NCI-H128 (cell line): ENCODE measurements around the gene SIK2.
"Not testable (repeated sequence)": the region's sequence is repeated elsewhere in the genome, so short reads cannot be mapped to it uniquely, and the experiment has no call there.

ENCODE experiments used
- DNase-seq: peaks from one replicate; lab custom pipeline; 2025; ENCODE audit not compliant: unreplicated experiment; lab: John Stamatoyannopoulos, UW

SIK2 gene

DNA sequence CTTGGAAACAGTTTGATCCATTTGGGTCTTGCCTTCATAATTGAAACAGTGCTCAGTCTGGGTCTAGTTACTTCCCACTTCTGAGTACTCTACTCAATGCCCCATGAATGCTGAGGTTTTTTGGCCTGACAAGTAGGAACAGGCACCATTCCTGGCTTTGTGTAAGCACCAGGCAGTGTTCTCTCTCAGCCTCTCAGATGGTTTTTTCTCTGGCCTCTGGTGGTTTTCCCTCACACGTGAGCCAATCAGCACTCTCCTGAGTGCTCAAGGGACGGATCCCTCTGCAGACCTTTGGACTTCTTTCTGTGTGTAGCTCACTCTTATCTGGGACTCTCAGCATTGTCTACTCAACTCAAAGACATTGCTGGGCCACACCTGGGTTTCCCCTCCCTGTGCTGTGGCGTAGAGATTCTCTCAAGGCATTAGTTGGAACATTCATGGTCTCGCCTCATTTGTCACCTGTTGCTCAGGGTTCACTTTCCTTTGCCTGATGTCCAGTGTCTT is 21.3 kb downstream of the SIK2 start:
- no peak for DNase-seq

DNA sequence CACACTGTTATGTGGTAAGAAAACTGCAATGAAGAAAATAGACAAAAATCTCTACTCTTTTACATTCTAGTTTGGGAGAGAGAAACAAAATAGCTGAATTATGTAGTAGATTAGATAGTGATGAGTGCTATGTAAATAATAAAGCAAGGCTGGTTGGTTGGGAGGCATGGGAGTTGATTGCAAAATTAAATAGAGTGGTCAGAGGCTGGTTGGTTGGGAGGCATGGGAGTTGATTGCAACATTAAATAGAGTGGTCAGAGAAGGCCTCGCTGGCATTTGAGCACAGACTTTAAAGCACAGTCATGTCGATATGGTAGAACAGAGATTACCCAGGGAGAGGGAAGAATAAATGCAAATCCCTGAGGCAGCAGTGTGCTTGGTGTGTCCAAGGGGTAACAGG is 22.4 kb downstream of the SIK2 start:
- DNase-seq = no peak

GRCh38 chr11:111627591-111627990 is 25.3 kb downstream of the SIK2 start:
- DNase-seq = no peak

GRCh38 chr11:111629499-111629898 is 27.2 kb downstream of the SIK2 start:
- DNase-seq = no peak

DNA sequence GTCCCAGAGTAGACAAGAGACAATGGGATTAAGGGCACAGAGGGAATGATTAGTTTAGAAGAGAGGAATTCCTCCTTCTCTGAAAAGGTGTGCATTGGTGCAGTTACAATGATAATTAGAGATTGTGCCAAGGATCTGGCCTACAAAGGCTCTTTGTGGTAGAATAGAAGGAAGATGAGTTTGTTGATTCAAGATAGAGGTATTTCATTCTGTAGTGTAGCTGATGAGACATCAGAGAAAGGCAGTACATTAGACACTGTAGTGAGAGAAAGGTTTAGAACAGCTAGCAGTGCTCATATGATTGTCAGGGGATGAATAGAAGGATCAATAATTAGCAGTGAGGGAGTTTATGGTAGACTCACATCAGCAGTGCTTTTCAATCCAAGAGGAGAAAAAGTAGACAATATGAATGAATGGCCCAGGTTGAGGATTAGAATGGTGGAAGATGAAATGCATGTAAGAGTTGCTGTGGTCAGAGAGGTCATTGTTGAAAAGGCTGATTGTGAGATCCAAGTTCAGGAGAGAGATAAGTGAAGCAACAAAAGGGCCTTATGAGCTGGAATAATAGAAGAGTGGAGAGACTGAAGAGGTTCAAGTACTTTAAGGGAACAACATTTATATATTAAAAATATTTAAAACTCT is 28.9 kb downstream of the SIK2 start:
- DNase-seq = no peak

- DNase-seq = no peak
Measured at GRCh38 chr11:111631666-111632039, 29.4 kb downstream of the SIK2 start.

DNA sequence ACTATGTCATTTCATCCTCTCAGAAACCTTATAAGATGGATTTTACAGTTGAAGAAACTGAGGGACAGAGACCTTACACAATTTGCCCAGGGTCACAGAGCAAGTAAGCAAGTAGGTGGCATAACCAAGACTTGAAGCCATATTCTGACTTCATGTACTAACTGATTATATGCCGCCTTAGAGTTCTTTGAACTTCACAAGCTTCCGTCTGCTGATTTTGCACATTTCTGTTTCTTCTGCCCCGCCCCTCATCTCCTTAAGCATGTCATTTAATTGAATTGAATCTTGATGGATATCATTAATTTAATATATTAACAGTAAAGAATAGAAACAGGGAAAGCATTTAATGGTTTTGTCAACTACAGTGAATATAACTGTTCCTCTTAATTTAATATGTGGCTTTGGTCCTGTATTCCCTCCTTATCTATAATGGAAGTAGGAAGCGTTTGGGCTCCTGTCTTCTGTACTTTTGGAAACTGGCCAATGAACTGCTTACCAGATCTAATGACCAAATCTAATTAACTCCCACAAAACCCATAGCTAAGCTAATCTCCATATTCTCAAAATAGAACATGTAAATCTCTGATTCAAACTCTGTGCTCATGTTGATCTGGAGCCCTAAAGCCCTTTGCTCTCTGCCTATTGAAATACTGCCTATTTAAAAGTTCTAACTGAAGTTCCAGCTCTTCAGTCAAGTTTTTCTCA is 30.4 kb downstream of the SIK2 start:
- DNase-seq = no peak

- no peak for DNase-seq
Measured at GRCh38 chr11:111633248-111633647, 31.0 kb downstream of the SIK2 start.

GRCh38 chr11:111633756-111634362 is 31.6 kb downstream of the SIK2 start:
- DNase-seq = no peak

- DNase-seq = no peak
Measured at GRCh38 chr11:111634981-111635705, 32.9 kb downstream of the SIK2 start.

DNA sequence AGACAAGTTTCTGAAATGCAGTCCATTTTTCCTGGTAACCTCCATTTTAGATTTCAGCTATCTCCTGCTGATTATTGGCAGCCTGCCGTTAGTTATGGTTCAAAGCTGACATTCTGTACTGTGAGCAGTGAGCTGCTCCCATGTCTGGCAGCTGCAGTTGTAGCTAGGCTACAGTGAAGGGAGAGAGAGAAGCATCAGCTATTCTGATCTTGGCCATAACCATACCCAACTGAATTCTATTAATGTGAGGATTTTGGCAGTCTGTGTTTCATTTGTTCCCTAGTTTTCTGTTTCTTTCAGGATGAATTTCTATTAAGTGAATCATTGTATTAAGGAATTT is 33.4 kb downstream of the SIK2 start:
- peak; percentile 16 for DNase-seq

DNA sequence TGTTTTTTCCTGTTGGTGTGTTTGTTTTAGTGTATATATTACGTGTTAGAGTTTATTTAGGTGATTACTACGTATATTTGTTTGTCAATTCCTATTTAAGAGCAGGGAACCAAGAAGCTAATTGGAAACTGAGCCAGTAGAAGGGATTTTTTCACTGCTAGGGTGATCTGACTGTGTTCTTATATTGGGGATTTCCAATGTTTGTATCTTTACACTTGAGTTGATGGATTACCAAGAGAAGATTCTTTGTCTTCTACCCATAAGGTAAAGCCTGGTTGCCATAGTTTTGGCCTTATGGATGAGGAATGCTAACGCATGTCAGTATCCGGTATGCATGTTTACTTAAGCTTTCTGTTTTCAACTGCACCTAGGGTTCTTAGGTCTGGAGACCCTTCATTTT is 35.6 kb downstream of the SIK2 start:
- no peak for DNase-seq

GRCh38 chr11:111639226-111639925 is 37.1 kb downstream of the SIK2 start:
- no peak for DNase-seq

DNA sequence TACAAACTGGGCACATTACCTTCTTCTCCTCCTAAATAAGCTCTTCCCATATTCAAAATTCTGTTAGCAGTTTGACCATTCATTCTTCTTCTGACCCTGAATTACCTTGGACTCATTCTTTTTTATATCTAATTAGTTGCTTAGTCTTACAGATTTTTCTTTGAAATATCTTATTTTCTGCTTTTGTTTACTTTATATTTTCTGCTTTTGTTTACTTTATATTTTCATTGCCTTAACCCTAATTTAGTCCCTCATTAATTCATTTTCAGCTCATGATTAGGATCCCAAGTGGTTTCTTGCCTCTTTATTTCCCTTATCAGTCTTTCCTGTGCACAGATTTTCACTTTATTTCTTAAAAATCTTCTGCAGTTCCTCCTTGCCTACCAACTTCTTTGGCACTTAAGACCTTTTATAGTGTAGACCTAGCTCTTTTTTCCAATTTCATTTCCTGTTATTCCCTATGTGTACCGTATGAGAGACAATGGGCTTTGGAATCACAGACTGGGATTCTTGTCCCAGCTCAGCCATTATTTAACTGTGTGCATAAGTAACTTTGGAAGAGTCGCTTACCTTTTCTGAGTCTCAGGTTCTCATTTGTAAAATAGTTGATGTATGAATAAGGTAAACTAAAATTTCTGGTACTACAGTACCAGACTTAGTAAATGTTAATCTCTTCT is 39.2 kb downstream of the SIK2 start:
- no peak for DNase-seq

GRCh38 chr11:111642542-111642941 is 40.3 kb downstream of the SIK2 start:
- DNase-seq = no peak

DNA sequence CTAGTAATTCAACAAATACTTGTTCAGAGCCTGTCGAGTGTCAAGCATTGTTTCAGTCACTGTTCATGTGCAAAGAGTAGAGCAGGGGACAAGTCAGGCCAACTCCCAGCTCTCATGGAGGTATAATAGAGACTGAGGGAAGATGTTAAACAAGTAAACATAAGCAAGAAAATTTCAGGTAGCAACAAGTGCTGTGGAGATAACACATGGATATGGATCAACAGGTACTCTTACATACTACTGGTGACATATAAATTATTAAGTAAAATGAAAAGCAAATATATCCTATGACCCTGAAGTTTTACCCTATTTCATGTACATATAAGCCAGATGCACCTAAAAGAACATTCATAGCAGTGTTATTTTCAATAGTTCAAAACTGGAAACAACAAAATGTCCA is 42.7 kb downstream of the SIK2 start:
- no peak for DNase-seq

DNA sequence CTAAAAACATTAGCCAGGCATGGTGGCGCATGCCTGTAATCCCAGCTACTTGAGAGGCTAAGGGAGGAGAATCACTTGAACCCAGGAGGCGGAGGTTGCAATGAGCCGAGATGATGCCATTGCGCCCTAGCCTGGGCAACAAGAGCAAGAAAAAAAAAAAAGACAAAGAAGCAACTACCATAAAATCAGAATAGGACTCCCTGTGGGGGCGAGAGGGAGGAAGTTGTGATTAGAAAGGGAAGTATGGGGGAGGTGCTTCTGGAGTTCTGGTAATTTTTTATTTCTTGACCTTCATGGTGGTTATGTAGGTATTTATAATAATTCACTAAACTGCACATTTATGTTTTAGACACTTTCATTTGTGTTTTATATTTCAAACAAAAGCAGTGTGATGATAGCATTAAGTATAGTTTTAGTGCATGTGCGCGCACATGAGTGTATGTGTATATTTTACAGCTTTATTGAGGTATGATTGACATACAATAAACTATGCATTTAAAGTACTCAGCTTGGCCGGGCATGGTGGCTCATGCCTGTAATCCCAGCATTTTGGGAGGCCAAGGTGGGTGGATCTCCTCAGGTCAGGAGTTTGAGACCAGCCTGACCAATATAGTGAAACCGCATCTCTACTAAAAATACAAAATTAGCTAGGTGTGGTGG is 43.5 kb downstream of the SIK2 start:
- DNase-seq = no peak

DNA sequence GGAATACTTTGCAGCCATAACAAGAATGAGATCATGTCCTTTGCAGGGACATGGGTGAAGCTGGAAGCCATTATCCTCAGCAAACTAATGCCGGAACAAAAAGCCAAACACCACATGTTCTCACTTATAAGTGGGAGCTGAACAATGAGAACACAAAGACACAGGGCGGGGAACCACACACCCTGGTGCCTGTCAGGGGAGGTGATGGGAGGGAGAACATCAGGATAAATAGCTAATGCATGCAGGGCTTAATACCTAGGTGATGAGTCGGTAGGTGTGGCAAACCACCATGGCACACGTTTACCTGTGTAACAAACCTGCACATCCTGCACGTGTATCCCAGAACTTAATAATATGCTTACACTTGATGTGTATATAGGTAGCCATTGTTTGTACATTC is 49.1 kb downstream of the SIK2 start:
- not testable (repeated sequence) for DNase-seq

DNA sequence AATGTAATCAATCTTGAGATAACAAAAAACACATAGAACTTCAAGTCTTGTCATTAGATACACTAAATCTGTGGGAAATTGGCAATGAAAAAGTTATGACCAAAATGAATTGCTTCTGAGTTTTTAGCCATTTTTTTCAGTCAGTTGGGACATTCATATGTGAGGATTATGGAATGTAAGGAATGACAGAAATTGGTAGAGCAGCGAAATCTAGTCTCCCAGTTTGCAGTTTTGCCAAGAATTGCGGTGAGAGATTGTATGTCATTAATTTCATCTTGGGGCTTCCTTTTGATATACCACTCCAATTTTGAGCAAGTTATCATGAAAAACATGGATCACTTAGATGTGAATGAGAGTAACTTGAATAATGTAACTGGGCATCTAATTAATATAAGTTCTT is 49.9 kb downstream of the SIK2 start:
- DNase-seq = no peak

GRCh38 chr11:111654601-111655000 is 52.4 kb downstream of the SIK2 start:
- no peak for DNase-seq
